ENCODE data around the gene CENPF.

DNA sequence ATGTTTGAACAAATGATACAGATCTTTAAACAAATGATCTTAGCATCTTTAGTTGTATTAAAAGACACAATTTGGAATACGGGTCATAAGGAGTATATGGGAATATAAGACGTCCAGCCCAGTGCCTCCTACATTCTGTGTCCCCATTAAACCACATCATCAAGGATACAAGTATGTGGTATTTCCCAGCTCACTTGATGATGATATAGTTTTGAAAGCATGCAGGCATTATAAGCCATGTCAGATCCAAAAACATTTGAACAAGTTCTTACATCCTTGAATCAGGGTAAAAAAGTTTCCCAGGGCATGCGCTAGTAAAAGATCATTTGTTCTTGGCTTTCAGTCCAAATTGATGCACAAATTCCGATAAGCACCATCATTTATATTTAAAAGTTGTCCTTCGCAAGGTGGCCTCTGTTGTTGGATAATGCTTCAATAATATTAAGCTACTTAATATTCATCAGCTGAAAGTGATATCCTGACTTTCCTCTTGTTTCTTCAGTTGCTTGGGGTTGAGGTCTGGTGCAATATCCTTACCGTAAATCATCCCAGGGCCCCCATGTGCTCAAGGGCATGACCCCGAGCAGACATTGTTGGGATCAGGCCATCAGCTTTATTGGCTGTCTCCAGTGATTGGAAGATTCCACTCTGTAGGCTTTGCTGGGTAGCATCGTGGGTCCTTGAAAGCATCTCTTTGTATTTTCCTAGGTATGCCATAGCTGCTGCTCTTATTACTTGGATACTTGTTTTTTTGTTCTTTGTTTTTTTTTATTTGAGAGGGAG is 61.8 kb downstream of the CENPF start:
- no peak for TF ChIP-seq POLR2A (IDR thresholded peaks at IDR 0.05)
- TF ChIP-seq, protein P1, sequence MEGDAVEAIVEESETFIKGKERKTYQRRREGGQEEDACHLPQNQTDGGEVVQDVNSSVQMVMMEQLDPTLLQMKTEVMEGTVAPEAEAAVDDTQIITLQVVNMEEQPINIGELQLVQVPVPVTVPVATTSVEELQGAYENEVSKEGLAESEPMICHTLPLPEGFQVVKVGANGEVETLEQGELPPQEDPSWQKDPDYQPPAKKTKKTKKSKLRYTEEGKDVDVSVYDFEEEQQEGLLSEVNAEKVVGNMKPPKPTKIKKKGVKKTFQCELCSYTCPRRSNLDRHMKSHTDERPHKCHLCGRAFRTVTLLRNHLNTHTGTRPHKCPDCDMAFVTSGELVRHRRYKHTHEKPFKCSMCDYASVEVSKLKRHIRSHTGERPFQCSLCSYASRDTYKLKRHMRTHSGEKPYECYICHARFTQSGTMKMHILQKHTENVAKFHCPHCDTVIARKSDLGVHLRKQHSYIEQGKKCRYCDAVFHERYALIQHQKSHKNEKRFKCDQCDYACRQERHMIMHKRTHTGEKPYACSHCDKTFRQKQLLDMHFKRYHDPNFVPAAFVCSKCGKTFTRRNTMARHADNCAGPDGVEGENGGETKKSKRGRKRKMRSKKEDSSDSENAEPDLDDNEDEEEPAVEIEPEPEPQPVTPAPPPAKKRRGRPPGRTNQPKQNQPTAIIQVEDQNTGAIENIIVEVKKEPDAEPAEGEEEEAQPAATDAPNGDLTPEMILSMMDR (IDR thresholded peaks at IDR 0.05 in 8 of 11, conservative IDR thresholded peaks at IDR 0.05 in 3 of 11): no peak
